Esophagus (tissue), 2 donors: ENCODE measurements around the gene FBLN2. TPM values are rescaled to one million over a fixed set of nuclear protein-coding genes. Genes with fewer than 3 reads are reported as not detected.

Experiments used
- H3K27ac ChIP-seq, 2 donors: one replicate each; pipeline ENCODE4 v1.5.1; 2013; ENCODE audit warnings: low read depth in 2 of 2, mild to moderate bottlenecking in 2 of 2, inconsistent platforms in 1 of 2, low read length in 1 of 2, moderate library complexity in 1 of 2
- H3K27me3 ChIP-seq, 2 donors: one replicate each; pipeline ENCODE4 v1.6.1; 2013; ENCODE audit warnings: low read length in 2 of 2, control low read depth in 1 of 2, mild to moderate bottlenecking in 1 of 2; ENCODE audit not compliant: insufficient read depth in 2 of 2, control insufficient read depth in 1 of 2
- H3K36me3 ChIP-seq, 2 donors: one replicate each; pipeline ENCODE4 v1.6.1; 2013; ENCODE audit warnings: low read length in 1 of 2; ENCODE audit not compliant: control insufficient read depth in 2 of 2, insufficient read depth in 2 of 2
- H3K4me1 ChIP-seq, 2 donors: one replicate each; pipeline ENCODE4 v1.6.1; 2013; ENCODE audit warnings: low read length in 1 of 2; ENCODE audit not compliant: control insufficient read depth in 2 of 2, insufficient read depth in 2 of 2
- H3K4me3 ChIP-seq, 2 donors: one replicate each; pipeline ENCODE4 v1.5.1; 2013; ENCODE audit warnings: low read length in 2 of 2, mild to moderate bottlenecking in 2 of 2, low read depth in 1 of 2, moderate library complexity in 1 of 2
- H3K9me3 ChIP-seq, 2 donors: one replicate each; pipeline ENCODE4 v1.6.1; 2013; ENCODE audit warnings: mild to moderate bottlenecking in 2 of 2, low read depth in 1 of 2, low read length in 1 of 2, moderate library complexity in 1 of 2; ENCODE audit not compliant: control insufficient read depth in 2 of 2, insufficient read depth in 1 of 2
- WGBS, 2 donors: extraction: QIAGEN DNeasy Blood & Tissue Kit; methylation state at CpG; one replicate each; pipeline ENCODE4 v1.1.7; 2013; 5-methylcytosine and 5-hydroxymethylcytosine counted together
- polyA plus RNA-seq, 2 donors: library from polyadenylated mRNA; stranded (reverse); fragments of 200-250 nt; gene quantifications; one replicate each; pipeline ENCODE4 v1.2.3, GENCODE V29; 2013
- donor health status: healthy with polysubstance abuse.
- donor health status: Bipolar disorder and iron deficiency.

The FBLN2 gene
- polyA plus RNA-seq, 2 donors = 2.7 to 6.0 TPM

DNA sequence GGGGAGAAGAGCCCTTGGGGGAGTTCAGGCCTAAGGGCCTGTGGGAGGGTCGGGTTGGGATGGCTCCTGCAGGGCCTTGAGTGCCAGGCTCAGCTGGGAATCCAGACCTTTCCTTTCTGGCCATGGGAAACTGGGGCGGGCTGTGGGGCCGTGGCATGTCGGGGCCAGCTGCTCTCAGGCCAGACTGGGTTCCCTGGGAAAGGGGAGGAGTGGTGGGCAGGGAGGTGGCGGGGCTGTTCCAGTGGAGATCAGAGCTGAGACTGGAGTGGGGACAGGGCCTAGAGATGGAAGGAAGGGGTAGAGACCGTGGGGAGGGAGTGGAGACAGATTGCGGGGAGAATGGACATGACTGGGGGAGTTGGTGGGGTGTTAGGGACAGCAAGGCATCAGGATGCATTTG lies 20.3 kb downstream of the FBLN2 start:
- no peaks in the 10 kb centered on the region for H3K36me3 ChIP-seq
- H3K27me3 ChIP-seq = no peaks in the 10 kb centered on the region
- no peak overlapping the region for H3K27ac ChIP-seq
- no peak overlapping the region for H3K4me3 ChIP-seq
- H3K4me1 ChIP-seq = no peaks in the 10 kb centered on the region
- H3K9me3 ChIP-seq = no peaks in the 10 kb centered on the region
- WGBS, 2 donors = 70 to 84% methylated on average over 7 of the region's 7 CpGs

- 79 to 81% methylated on average over 26 of the region's 26 CpGs for WGBS, 2 donors
These were observed 20.9 kb downstream of the FBLN2 start for GRCh38 chr3:13569641-13570390.

DNA sequence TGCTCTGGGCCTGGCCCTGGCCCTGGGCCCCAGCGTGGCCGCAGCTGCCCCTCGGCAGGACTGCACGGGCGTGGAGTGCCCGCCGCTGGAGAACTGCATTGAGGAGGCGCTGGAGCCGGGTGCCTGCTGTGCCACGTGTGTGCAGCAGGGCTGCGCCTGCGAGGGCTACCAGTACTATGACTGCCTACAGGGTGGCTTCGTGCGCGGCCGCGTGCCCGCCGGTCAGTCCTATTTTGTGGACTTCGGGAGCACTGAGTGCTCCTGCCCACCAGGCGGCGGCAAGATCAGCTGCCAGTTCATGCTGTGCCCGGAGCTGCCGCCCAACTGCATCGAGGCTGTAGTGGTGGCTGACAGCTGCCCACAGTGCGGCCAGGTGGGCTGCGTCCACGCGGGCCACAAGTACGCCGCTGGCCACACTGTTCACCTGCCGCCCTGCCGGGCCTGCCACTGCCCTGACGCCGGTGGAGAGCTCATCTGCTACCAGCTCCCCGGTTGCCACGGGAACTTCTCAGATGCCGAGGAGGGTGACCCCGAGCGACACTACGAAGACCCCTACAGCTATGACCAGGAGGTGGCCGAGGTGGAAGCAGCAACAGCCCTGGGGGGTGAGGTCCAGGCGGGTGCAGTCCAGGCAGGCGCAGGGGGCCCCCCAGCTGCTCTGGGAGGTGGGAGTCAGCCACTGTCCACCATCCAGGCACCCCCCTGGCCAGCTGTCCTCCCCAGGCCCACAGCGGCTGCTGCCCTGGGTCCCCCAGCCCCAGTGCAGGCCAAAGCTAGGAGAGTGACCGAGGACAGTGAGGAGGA lies 21.7 kb downstream of the FBLN2 start:
- Histone ChIP-seq H3K27ac (no peak overlapping the region), H3K36me3 (no peaks in the 10 kb centered on the region), H3K4me3 (no peak overlapping the region), H3K9me3 (no peaks in the 10 kb centered on the region), H3K27me3 (no peaks in the 10 kb centered on the region), H3K4me1 (no peaks in the 10 kb centered on the region)
- WGBS, 2 donors = 91 to 93% methylated on average over 46 of the region's 46 CpGs

More at GRCh38 chr3:13569641-13570390, 20.9 kb downstream of the FBLN2 start:
- H3K36me3 ChIP-seq = no peaks in the 10 kb centered on the region
- H3K9me3 ChIP-seq = no peaks in the 10 kb centered on the region
- no peaks in the 10 kb centered on the region for H3K4me1 ChIP-seq
- H3K4me3 ChIP-seq = no peak overlapping the region
- H3K27ac ChIP-seq = no peak overlapping the region
- H3K27me3 ChIP-seq = no peaks in the 10 kb centered on the region

GRCh38 chr3:13571264-13571663 lies 22.3 kb downstream of the FBLN2 start:
- Histone ChIP-seq H3K4me3 (no peak overlapping the region), H3K4me1 (no peaks in the 10 kb centered on the region), H3K27me3 (no peaks in the 10 kb centered on the region), H3K27ac (no peak overlapping the region), H3K9me3 (no peaks in the 10 kb centered on the region), H3K36me3 (no peaks in the 10 kb centered on the region)
- 85% methylated on average over 11 of the region's 11 CpGs for WGBS, 2 donors

DNA sequence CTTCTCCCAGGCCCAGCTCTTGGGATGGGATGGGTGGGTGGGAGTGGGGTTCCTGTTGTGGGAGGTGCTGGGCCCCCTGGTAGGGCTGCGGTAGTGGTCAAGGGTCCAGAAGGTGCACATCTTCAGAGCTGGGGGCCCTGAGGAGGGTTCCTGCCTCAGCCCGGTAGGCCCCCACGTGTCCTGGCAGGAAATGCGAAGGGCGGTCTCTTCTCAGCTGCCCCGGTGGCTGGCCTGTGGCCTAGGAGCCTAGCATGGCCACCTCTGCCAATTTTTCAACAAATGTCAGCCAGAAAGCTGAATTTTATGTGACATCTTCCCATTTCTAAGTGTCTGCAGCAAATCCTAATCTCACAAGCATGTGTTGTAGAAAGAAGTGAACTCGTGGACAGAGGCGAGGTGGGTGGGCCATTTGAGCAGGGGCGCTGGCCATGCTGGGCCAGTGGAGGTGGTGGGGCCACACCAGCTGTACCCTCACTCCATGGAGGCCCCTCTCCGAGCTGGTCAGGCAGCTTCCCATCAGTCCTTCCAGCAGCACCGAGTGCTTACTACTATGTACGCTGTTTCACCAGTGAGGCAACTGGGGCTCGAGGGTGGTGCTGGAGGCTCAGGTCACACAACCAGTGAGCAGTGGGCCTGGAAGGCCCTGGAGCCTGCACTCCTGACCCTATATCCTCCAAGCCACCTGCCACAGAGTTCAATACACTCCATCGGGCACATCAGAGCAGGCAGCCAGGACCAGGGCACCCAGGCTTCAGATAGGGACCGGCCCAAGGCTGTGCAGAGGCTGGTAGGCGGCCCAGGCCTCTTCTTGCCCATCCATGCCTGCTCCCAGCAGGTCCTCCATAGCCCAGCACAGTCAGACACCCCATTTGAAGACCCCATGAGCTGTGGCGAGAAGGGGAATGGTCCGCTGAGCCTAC lies 23.2 kb downstream of the FBLN2 start:
- Histone ChIP-seq H3K4me1 (no peaks in the 10 kb centered on the region), H3K9me3 (no peaks in the 10 kb centered on the region), H3K36me3 (no peaks in the 10 kb centered on the region), H3K27ac (no peak overlapping the region), H3K27me3 (no peaks in the 10 kb centered on the region), H3K4me3 (no peak overlapping the region)
- 87 to 90% methylated on average over 18 of the region's 18 CpGs for WGBS, 2 donors

GRCh38 chr3:13572926-13573623 lies 24.1 kb downstream of the FBLN2 start:
- Histone ChIP-seq H3K9me3 (no peaks in the 10 kb centered on the region), H3K4me3 (no peak overlapping the region), H3K27ac (no peak overlapping the region), H3K36me3 (no peaks in the 10 kb centered on the region), H3K4me1 (no peaks in the 10 kb centered on the region), H3K27me3 (no peaks in the 10 kb centered on the region)
- 86 to 88% methylated on average over 10 to 11 of the region's 11 CpGs for WGBS, 2 donors

GRCh38 chr3:13574083-13574797 lies 25.3 kb downstream of the FBLN2 start:
- WGBS, 2 donors = 77% methylated on average over 18 of the region's 18 CpGs
- Histone ChIP-seq H3K27me3 (no peaks in the 10 kb centered on the region), H3K4me1 (no peaks in the 10 kb centered on the region)

DNA sequence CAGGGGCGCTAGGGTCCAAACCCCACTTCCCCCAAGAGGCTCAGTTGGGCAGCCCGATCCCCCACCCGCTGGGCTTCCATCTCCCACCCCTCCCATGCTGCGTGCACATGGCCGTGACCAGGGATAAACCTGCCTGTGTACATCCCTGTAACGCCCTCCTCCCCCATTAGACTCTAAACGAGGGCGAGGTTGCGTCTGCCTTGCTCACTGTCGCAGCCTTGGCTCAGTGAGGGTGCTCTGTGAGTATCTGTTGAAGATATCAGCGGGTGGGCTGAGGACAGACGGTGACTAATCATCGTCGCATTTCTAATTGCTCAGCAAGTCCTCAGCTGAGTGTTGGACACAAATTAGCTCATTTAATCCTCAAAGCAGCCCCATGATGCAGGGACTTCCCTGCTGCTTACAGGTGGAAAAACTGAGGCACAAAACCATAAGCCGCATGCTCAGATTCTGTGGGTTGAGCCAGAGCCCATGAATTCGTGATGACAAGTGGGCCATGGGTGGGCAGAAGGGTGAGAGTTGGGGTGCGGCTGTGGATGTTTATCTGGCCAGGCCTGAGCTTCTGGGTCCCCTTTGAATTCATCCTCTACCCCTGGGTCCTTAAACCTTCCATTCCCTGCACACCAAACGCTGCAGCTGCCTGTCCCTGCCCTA lies 26.0 kb downstream of the FBLN2 start:
- no peaks in the 10 kb centered on the region for H3K4me1 ChIP-seq
- 59 to 71% methylated on average over 18 of the region's 18 CpGs for WGBS, 2 donors
- no peaks in the 10 kb centered on the region for H3K9me3 ChIP-seq
- H3K4me3 ChIP-seq = no peak overlapping the region
- H3K36me3 ChIP-seq = no peaks in the 10 kb centered on the region
- H3K27ac ChIP-seq = no peak overlapping the region
- no peaks in the 10 kb centered on the region for H3K27me3 ChIP-seq

More at GRCh38 chr3:13574083-13574797, 25.3 kb downstream of the FBLN2 start:
- H3K27ac ChIP-seq = no peak overlapping the region
- H3K36me3 ChIP-seq = no peaks in the 10 kb centered on the region
- H3K4me3 ChIP-seq = no peak overlapping the region
- H3K9me3 ChIP-seq = no peaks in the 10 kb centered on the region
